Spleen (tissue), 7 donors: Measurements from ENCODE around the gene NOTCH2.
"Not testable (repeated sequence)": the region's sequence is repeated elsewhere in the genome, so short reads cannot be mapped to it uniquely, and the experiment has no call there.

Source experiments
- CTCF ChIP-seq, 11 experiments: fragments of 200-600 bp in 7 of 11; fragments of 450-650 bp in 4 of 11; sonication (generic) in 4 of 11; IDR thresholded peaks in 8 of 11; conservative IDR thresholded peaks in 3 of 11; 1 replicate in 7 of 11; 2 replicates in 4 of 11; pipeline versions ENCODE4 v1.4.0 to v1.8.0; 2016 to 2021; ENCODE audit warnings: antibody characterized with exemption in 11 of 11, inconsistent platforms in 4 of 11, mild to moderate bottlenecking in 1 of 11
- POLR2A ChIP-seq, 3 donors: fragments of 450-650 bp; IDR thresholded peaks; one replicate each; pipeline ENCODE4 v1.5.1; 2017; ENCODE audit warnings: antibody characterized with exemption in 3 of 3, mild to moderate bottlenecking in 1 of 3
- POLR2AphosphoS5 ChIP-seq, 3 donors: sonication (generic); formaldehyde crosslinking; IDR thresholded peaks; one replicate each; pipeline ENCODE4 v1.5.1; 2017; ENCODE audit warnings: antibody characterized with exemption in 3 of 3
- donor health status: DM: no; HTN: no; CAD: no; lungs with moderate emphysema.
- donor health status: DM: no; HTN: no; CAD: no.
- donor health status: DM: no; HTN: no; CAD: no.

- TF ChIP-seq CTCF (IDR thresholded peaks at IDR 0.05 in 8 of 11, conservative IDR thresholded peaks at IDR 0.05 in 3 of 11); POLR2AphosphoS5 (IDR thresholded peaks at IDR 0.05); POLR2A (IDR thresholded peaks at IDR 0.05): not testable (repeated sequence)
Measured at GRCh38 chr1:120117371-120118177, 48.1 kb upstream of the NOTCH2 start.
